Breast epithelium (tissue), 3 donors: ENCODE measurements around the gene PUM1.

Experiments used
- CTCF ChIP-seq, 3 donors: fragments of 450-650 bp; IDR thresholded peaks; one replicate each; pipeline ENCODE4 v1.5.1; 2016 to 2017; ENCODE audit warnings: antibody characterized with exemption in 3 of 3, mild to moderate bottlenecking in 3 of 3, moderate library complexity in 3 of 3
- POLR2AphosphoS5 ChIP-seq, 3 donors: sonication (generic); formaldehyde crosslinking; IDR thresholded peaks; one replicate each; pipeline ENCODE4 v1.6.1; 2017; ENCODE audit warnings: antibody characterized with exemption in 3 of 3

GRCh38 chr1:31065310-31066217, at the start of gene PUM1:
- TF ChIP-seq CTCF (IDR thresholded peaks at IDR 0.05) (peak in 2 of 3 donors; percentile 22 to 31), POLR2AphosphoS5 (IDR thresholded peaks at IDR 0.05) (peak; percentile 92 to 97 (median 95))
